Panc1 (cell line): ENCODE measurements around the gene FNTB. TPM values are rescaled to one million over a fixed set of nuclear protein-coding genes. Genes with fewer than 3 reads are reported as not detected.

Experiments used
- ATAC-seq: fragments of 200-7000 bp; cut with Tn5 transposase; 2 replicates; pipeline ENCODE4 v1.9.1; 2020; ENCODE audit warnings: mild to moderate bottlenecking, moderate library complexity
- BruUV-seq: library from RNA; stranded (reverse); fragments of 400-500 nt; replicated peaks from 2 replicates; lab custom pipeline; 2021; lab: Mats Ljungman, UMichigan
- CTCF ChIA-PET: fragments of 300-600 bp; sonication (Branson Sonifier 250); formaldehyde crosslinking; loops from one replicate; lab custom pipeline; 2022; ENCODE audit warnings: antibody characterized with exemption; lab: Charles Lee
- POLR2A ChIA-PET: fragments of 300-600 bp; sonication (Branson Sonifier 250); formaldehyde crosslinking; loops from one replicate; lab custom pipeline; 2022; ENCODE audit warnings: antibody characterized with exemption; lab: Charles Lee
- DNase-seq: peaks from one replicate; pipeline ENCODE4 v3.0.0-alpha.2; 2010; ENCODE audit warnings: low read depth, low spot score
- H3K27ac ChIP-seq: 2 replicates; pipeline ENCODE4 v1.5.1; 2011; ENCODE audit warnings: mild to moderate bottlenecking, low read length, inconsistent platforms
- H3K27me3 ChIP-seq: fragments of 200-500 bp; sonication (Bioruptor generic); 2 replicates; pipeline ENCODE4 v1.6.0; 2014; ENCODE audit warnings: low read length, inconsistent platforms; ENCODE audit not compliant: control insufficient read depth, insufficient read depth
- H3K36me3 ChIP-seq: fragments of 200-500 bp; sonication (Bioruptor generic); 2 replicates; pipeline ENCODE4 v1.5.1; 2014; ENCODE audit warnings: inconsistent platforms, mild to moderate bottlenecking, low read length, moderate library complexity; ENCODE audit not compliant: control insufficient read depth, insufficient read depth
- H3K4me1 ChIP-seq: 2 replicates; pipeline ENCODE4 v1.5.1; 2011; ENCODE audit warnings: inconsistent platforms, mild to moderate bottlenecking, low read length, moderate library complexity; ENCODE audit not compliant: control insufficient read depth, insufficient read depth
- H3K4me3 ChIP-seq, 2 experiments: 2 replicates each; pipeline ENCODE4 v1.5.1; 2011 to 2012; ENCODE audit warnings: low read depth in 2 of 2, low read length in 2 of 2, mild to moderate bottlenecking in 2 of 2, inconsistent platforms in 1 of 2, moderate library complexity in 1 of 2
- H3K9me3 ChIP-seq: fragments of 200-500 bp; sonication (Bioruptor generic); 2 replicates; pipeline ENCODE4 v1.5.1; 2014; ENCODE audit warnings: low read depth, mild to moderate bottlenecking, inconsistent platforms, low read length, moderate library complexity; ENCODE audit not compliant: control insufficient read depth, insufficient read depth
- CTCF ChIP-seq: fragments of 450-650 bp; IDR thresholded peaks from 2 replicates; pipeline ENCODE4 v1.5.1; 2017; ENCODE audit warnings: mild to moderate bottlenecking
- POLR2AphosphoS5 ChIP-seq: IDR thresholded peaks from 2 replicates; pipeline ENCODE4 v1.6.1; 2012; ENCODE audit warnings: mild to moderate bottlenecking, low read depth, low read length, moderate library complexity
- REST ChIP-seq, 2 experiments: IDR thresholded peaks; 2 replicates each; pipeline ENCODE4 v1.6.1; 2011 to 2012; ENCODE audit warnings: low read depth in 2 of 2, control low read depth in 1 of 2, low read length in 1 of 2, mild to moderate bottlenecking in 1 of 2, moderate library complexity in 1 of 2; ENCODE audit not compliant: insufficient read depth in 1 of 2
- SIN3A ChIP-seq: IDR thresholded peaks from 2 replicates; pipeline ENCODE4 v1.6.1; 2012; ENCODE audit warnings: low read depth, mild to moderate bottlenecking, low read length, moderate library complexity, borderline replicate concordance; ENCODE audit not compliant: insufficient read depth
- TCF7L2 ChIP-seq: IDR thresholded peaks from 2 replicates; pipeline ENCODE4 v1.6.1; 2011; ENCODE audit warnings: mild to moderate bottlenecking, low read depth, low read length, inconsistent platforms
- in situ Hi-C: cut with HindIII; loops from 2 replicates; pipeline ENCODE4 v1.10.0; 2016; ENCODE audit warnings: low sequenced_read_pairs, low pct_unique_long_range_greater_than_20kb
- intact Hi-C: fragments of 100-400 bp; cut with micrococcal nuclease; formaldehyde crosslinking; loops from one replicate; pipeline ENCODE4 v1.10.0; 2022; ENCODE audit not compliant: unreplicated experiment
- total RNA-seq: library from RNA; stranded (reverse); gene quantifications from one replicate; pipeline ENCODE4 v1.2.1, GENCODE V29; 2021; ENCODE audit not compliant: unreplicated experiment

The FNTB gene
- total RNA-seq, 1 experiment from 2014 or later, result 13.3 TPM

- no peak for ATAC-seq
These were observed 40.6 kb downstream of the FNTB start for GRCh38 chr14:65027127-65027799.

GRCh38 chr14:65028937-65029336 is 42.2 kb downstream of the FNTB start:
- POLR2A ChIA-PET, result no interaction called here

More at GRCh38 chr14:65027127-65027799, 40.6 kb downstream of the FNTB start:
- no peak for TF ChIP-seq POLR2AphosphoS5
- no peak for TF ChIP-seq TCF7L2
- no peak for TF ChIP-seq REST (IDR thresholded peaks at IDR 0.05; ENCODE audit: insufficient read depth in 1 of 2, low read depth in 2 of 2, low read length in 1 of 2)
- TF ChIP-seq SIN3A, result no peak
- no peak for TF ChIP-seq CTCF
- in situ Hi-C loops, result no loop called here
- ChIA-PET CTCF (no interaction called here), POLR2A (no interaction called here)
- H3K4me1 ChIP-seq, result no peaks in the 10 kb centered on the region
- DNase-seq, result no peak
- no TSS peak for BruUV-seq
- no peak overlapping the region for H3K4me3 ChIP-seq
- no peaks in the 10 kb centered on the region for H3K9me3 ChIP-seq
- no peak overlapping the region for H3K27ac ChIP-seq
- peaks cover 4% of the 10 kb centered on the region; the same call in 1 of the 2 replicates for H3K36me3 ChIP-seq
- intact Hi-C loops, result no loop called here
- H3K27me3 ChIP-seq, result no peaks in the 10 kb centered on the region

More at GRCh38 chr14:65028937-65029336, 42.2 kb downstream of the FNTB start:
- intact Hi-C loops (no loop called here), in situ Hi-C loops (no loop called here)
- H3K27ac ChIP-seq, result no peak overlapping the region
- H3K4me3 ChIP-seq, result no peak overlapping the region
- TF ChIP-seq TCF7L2 (no peak), POLR2AphosphoS5 (no peak), REST (IDR thresholded peaks at IDR 0.05; ENCODE audit: insufficient read depth in 1 of 2, low read depth in 2 of 2, low read length in 1 of 2) (no peak), CTCF (no peak), SIN3A (no peak)
- no TSS peak for BruUV-seq
- no peak for ATAC-seq
- CTCF ChIA-PET, result no interaction called here
- H3K9me3 ChIP-seq, result no peaks in the 10 kb centered on the region
- H3K4me1 ChIP-seq, result no peaks in the 10 kb centered on the region
- H3K36me3 ChIP-seq, result peaks cover 4% of the 10 kb centered on the region; the same call in 1 of the 2 replicates
- H3K27me3 ChIP-seq, result no peaks in the 10 kb centered on the region
- no peak for DNase-seq
